GM10248 (cell line): ENCODE measurements around the gene LRRC34.

Experiments
- CTCF ChIA-PET: fragments of 300-600 bp; sonication (Branson Sonifier 250); formaldehyde crosslinking; extraction: SDS; loops from one replicate; lab custom pipeline; 2021; ENCODE audit warnings: antibody characterized with exemption; lab: Yijun Ruan, JAX
- POLR2A ChIA-PET: fragments of 350-650 bp; sonication (Branson Sonifier 250); formaldehyde crosslinking; extraction: SDS; loops from one replicate; lab custom pipeline; 2020; ENCODE audit warnings: antibody characterized with exemption; lab: Yijun Ruan, JAX
- DNase-seq: peaks from one replicate; pipeline ENCODE4 v3.0.0; 2012; ENCODE audit errors: extremely low spot score
- CTCF ChIP-seq: IDR thresholded peaks from 2 replicates; pipeline ENCODE4 v1.5.1; 2012; ENCODE audit warnings: mild to moderate bottlenecking, low read depth; ENCODE audit errors: extremely low read depth, missing control alignments, control extremely low read depth

Gene LRRC34

GRCh38 chr3:169772305-169772896 is 40.3 kb downstream of the LRRC34 start:
- TF ChIP-seq CTCF, result no peak
- CTCF ChIA-PET, result interaction anchor here (0.8 to 2.1 kb wide), 3 partner anchors 9 to 285 kb away, joined by 3 to 7 read pairs (median 5); partner anchors contain the start of genes LRRC34 and LRRIQ4
- POLR2A ChIA-PET, result interaction anchor here (0.6 to 0.7 kb wide), 3 partner anchors 239 to 1648 kb away, joined by 3 to 5 read pairs (median 5); no protein-coding TSS in a partner anchor
- peak; percentile 44 for DNase-seq

- no peak for TF ChIP-seq CTCF
- ChIA-PET POLR2A (interaction anchor here (0.6 to 0.8 kb wide), 4 partner anchors 240 to 1648 kb away, joined by 3 to 5 read pairs (median 4); no protein-coding TSS in a partner anchor), CTCF (interaction anchor here (1.9 to 2.1 kb wide), 2 partner anchors 8 to 41 kb away, joined by 5 to 7 read pairs; partner anchors contain the start of genes LRRC34 and LRRIQ4)
- no peak for DNase-seq
Measured at GRCh38 chr3:169771497-169772304, 41.0 kb downstream of the LRRC34 start.

GRCh38 chr3:169769287-169770181 is 43.2 kb downstream of the LRRC34 start, which contains the start of gene ACTRT3:
TSS of gene ACTRT3 (minus strand) at chr3:169769561. CDS start at chr3:169769520, 41 bp downstream.
- peak; percentile 59 for DNase-seq
- CTCF ChIA-PET, result interaction anchor here (0.7 to 1.2 kb wide), 3 partner anchors 25 to 210 kb away, joined by 3 read pairs; no protein-coding TSS in a partner anchor
- POLR2A ChIA-PET, result interaction anchor here (0.6 kb wide), 1 partner anchor 285 kb away, joined by 3 read pairs; no protein-coding TSS in a partner anchor
- no peak for TF ChIP-seq CTCF

GRCh38 chr3:169764882-169765612 is 47.7 kb downstream of the LRRC34 start, which contains the start of gene TERC:
TSS of gene TERC (minus strand) at chr3:169765060.
- POLR2A ChIA-PET, result no interaction called here
- CTCF ChIA-PET, result interaction anchor here (1.2 kb wide), 1 partner anchor 1083 kb away, joined by 3 read pairs; no protein-coding TSS in a partner anchor
- peak; percentile 85 for DNase-seq
- TF ChIP-seq CTCF, result no peak

- no peak for TF ChIP-seq CTCF
- CTCF ChIA-PET, result interaction anchor here (1.2 kb wide), 1 partner anchor 1084 kb away, joined by 3 read pairs; no protein-coding TSS in a partner anchor
- POLR2A ChIA-PET, result interaction anchor here (0.6 kb wide), 1 partner anchor 202 kb away, joined by 4 read pairs; the partner anchor contains the start of gene SEC62
- peak; percentile 68 for DNase-seq
Measured at GRCh38 chr3:169764312-169764881, 48.3 kb downstream of the LRRC34 start.
